A549 treated with Mapracorat at 1 μM for 4 hours (cell line): ENCODE data around the gene GATA2. TPM values are rescaled to one million over a fixed set of nuclear protein-coding genes. Genes with fewer than 3 reads are reported as not detected.

Experiments
- total RNA-seq: library from RNA; stranded (reverse); fragments of 200-300 nt; extraction: Qiagen RNA extraction; gene quantifications from 5 replicates; pipeline ENCODE4 v1.2.3, GENCODE V29; 2022

Gene GATA2
- 3.7 to 5.5 TPM (median 4.5 TPM) in 5 replicates for total RNA-seq

GRCh38 chr3:128492671-128493569 is at the start of gene GATA2:
Gene GATA2, minus strand, starts transcription at chr3:128493201. Its CDS starts 6,170 bp downstream, at chr3:128487031.

DNA sequence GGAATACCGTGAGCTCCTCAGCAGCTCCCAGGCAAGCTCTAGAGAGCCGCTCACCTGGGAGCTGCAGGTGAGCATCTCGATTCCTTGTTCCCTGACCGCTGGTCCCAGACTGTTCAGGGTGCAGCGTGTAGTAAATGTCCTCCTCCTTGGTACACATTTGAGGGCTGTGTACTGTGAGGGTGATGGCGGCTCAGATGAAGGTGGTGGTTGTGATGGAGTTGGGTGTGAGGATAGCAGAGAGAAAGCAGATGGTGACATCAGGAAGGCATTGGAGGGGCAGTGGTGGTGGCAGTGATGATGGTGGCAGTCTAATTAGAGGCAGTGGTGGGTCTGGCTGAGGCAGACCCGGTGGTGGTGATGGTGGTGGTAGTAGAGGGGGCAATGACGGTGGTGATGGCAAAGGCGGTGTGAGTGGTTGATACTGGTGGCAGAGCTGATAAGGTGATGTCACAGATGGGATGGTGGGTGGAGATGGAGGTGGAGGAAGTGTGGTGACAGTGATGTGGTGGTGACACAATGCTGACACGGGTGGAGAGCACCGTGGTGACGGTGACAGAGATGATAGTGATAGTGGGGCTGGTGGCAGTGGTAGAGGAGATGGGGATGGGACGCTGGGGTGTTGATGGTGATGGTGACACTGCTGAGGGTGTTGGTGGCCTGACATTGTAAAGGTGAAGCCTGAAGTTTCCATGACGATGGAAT is 26.0 kb downstream of the GATA2 start, which contains the start of gene DNAJB8:
TSS of gene DNAJB8 (minus strand) at position 51 of the 702 bp plus-strand sequence. CDS start 3,645 bp downstream, outside the sequence.

Other genes with a start within 250 kb of the GATA2 start
- gene DNAJB8, start 26.3 kb downstream of the GATA2 start, total RNA-seq: not detected in 5 replicates
- gene RPN1, start 157.6 kb upstream of the GATA2 start, total RNA-seq: 153 to 173 TPM (median 163 TPM) in 5 replicates
- gene RAB7A, start 233.0 kb upstream of the GATA2 start, total RNA-seq: 168 to 182 TPM (median 178 TPM) in 5 replicates